SIG-M5 (cell line): Measurements from ENCODE around the gene PTPRB.

Source experiments
- DNase-seq: peaks from one replicate; lab custom pipeline; 2025; lab: John Stamatoyannopoulos, UW

PTPRB gene

DNA sequence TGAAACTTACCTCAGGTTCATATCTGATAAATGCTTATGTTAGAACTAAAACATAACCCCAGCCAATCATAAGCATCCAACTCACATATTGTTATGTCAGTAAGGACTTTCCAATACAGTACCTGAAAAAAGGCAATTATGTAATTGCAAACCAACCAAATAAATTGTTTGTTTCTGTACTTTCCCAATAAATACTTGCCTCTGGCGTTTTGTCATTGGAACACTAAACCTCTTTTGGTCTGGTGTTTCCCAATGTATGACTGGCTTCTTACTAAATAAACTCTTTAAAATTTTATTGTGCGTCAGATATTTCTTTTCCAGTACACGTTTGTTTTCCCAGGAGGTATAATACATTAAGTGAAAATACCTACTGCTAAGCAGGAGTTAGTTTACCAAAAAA is 6.7 kb upstream of the PTPRB start:
- no peak for DNase-seq

DNA sequence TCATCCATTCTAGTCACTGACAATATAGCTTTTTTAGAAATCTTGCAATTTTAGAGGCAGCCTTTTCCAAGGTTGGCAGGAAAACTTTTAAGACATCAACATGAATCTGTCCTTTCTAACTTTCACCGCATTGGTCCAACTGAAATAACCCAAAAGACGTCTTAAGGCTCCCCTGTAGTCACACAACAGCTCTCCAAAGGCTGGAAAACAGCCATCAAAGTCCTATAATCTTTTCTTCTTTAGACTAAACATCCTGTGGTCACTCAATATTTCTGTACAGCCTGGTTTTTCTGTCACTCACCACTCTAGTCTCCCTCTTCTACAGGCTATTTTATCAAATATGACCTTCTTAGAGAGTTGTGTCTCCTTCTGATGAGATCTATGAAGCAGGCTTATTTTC is 4.5 kb upstream of the PTPRB start:
- no peak for DNase-seq

- DNase-seq, result no peak
These were observed 3.7 kb upstream of the PTPRB start for GRCh38 chr12:70640901-70641300.

- DNase-seq, result no peak
These were observed 2.3 kb upstream of the PTPRB start for GRCh38 chr12:70639535-70639934.

DNA sequence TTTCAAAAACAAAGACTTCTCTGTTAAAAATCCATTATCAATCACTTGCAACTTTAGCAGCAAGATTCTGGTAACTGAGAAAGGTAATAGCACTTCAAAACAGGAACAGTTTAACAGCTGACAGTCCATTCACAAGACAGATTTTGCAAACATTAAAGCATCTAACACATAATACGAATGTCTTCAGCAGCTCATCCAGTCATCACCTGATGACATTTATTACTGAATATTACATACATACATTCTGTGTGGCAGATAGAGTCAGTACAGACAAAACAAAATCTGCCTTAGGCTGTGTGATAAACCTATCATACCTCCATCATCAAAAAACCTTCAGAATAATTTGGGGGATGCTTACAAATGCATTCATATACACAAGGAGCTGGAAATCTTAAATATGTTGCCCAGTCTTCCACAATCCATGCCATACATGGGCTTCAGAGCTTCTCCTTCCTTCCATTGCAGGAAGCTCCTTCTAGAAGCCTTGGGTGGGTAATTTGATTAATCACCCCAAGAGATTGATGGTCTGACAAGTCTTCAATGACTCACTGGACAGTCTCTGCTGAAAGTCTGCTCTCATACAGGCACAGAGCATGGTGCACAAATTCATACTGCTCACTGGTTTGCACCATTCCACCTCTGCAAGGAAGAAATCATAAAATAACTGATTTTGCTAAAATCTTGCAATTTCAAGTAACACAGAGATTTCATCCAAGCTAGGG is 1.6 kb upstream of the PTPRB start:
- DNase-seq, result no peak

- no peak for DNase-seq
These were observed 1.5 kb downstream of the PTPRB start for GRCh38 chr12:70635755-70636154.

DNA sequence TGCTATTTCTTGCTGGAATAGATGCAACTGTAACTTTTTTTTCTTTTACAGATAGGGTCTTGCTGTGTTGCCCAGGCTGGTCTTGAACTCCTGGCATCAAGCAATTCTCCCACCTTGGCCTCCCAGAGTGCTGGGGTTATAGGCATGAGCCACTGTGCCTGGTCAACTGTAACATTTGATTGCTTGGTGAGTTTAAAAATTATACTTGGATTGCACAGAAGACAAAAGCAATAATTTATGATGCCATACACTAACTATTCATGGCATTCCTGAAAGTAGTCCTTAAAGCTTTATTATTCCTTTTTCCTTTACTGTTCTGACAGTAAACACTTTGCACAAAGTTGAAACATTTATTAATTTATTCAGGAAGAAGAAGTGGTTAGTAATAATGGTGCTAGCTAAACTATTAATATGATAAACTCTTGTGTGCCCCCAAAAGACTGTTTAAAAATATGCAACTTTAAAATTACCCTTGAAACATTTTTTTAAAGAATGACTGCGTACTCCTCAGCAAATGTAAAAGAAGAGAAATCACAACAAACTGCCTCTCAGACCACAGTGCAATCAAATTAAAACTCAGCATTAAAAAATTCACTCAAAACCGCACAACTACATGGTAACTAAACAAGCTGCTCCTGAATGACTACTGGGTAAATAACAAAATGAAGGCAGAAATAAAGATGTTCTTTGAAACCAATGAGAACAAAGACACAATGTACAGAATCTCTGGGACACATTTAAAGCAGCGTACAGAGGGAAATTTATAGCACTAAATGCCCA is 8.3 kb downstream of the PTPRB start:
- no peak for DNase-seq

DNA sequence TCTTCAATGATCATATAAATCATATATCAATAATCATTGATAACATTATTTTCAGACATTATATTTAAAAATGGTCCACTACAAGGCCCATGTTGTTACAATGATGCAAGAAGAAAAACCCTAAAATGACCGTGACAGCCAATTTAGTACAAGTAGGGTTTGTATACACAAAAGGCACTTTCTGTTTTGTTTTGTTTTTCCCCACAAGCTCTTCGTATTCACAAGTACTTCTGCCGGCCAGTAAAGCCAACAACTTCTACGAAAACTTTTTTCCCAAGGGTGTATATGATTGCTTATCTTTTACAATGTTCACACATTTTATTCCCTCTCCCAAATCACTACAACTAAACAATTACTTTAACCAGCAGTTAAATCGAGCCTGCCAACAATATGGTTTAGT is 9.6 kb downstream of the PTPRB start:
- no peak for DNase-seq

GRCh38 chr12:70626180-70626579 is 11.0 kb downstream of the PTPRB start:
- no peak for DNase-seq

DNA sequence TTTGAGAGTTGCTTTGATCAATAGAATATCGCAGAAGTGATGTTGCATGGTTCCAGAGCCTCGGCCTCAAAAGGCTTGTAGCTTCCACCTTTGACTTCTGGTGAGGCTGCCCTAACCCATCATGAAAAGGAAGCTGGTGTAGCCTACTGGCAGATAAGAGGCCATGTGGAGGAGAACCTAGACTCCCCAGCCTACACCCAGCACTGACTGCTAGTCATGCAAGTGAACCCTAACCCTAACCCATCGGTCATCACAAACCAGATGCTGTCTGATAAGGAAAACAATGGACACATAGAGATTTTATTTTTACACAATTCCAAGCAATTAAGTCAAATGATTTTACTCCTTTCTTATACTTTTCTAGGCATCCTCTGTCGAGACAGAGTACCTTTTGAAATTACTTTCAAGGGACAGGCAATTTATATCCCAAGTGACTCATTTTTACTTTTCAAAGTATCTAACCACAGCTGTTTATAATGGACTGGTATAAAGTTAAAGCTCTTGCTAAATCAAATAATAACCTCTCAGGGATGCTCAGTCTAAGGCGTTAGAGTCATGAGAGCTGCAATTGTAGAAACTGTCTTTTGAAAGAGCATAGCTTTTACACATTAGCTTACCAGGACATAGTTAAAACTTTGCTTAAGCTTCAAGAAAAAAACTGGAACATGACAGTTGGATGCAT is 17.6 kb downstream of the PTPRB start:
- no peak for DNase-seq

DNA sequence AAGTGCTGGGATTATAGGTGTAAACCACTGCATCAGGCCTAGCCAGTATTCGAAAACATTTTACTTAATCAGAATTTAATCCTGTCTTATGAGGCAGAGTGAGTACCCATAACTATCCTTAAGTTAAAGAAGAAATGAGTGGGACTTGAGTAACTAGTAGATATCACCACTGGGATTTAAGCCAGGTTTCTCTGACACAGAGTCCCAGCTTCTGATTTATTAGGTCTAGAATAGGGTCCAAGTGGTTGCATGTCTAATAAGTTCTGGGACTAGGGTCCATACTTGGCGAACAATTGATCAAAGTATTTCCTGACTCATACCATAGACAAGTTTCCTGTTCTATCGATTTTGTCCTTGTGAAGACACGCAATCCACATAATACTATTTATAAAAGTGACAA is 18.9 kb downstream of the PTPRB start:
- no peak for DNase-seq

DNA sequence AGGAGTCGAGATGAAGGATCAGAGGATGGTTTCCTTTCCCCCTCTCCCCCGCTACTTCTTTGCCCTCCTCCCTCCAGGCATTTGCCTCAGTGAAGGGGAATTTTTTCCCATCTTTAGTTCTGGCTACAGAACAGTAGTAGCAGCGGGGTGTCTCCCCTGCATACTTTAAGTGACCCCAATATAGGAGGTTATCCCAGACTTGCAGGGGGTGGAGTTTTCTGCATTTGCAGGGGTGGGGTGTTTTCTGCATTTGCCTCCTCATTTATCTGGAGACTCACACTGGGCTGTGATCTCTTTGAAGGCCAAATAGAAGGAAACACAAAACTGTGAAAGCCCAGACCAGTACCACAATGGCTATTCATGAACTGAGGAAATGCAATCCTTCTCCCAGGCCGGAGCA is 19.8 kb downstream of the PTPRB start:
- no peak for DNase-seq

DNA sequence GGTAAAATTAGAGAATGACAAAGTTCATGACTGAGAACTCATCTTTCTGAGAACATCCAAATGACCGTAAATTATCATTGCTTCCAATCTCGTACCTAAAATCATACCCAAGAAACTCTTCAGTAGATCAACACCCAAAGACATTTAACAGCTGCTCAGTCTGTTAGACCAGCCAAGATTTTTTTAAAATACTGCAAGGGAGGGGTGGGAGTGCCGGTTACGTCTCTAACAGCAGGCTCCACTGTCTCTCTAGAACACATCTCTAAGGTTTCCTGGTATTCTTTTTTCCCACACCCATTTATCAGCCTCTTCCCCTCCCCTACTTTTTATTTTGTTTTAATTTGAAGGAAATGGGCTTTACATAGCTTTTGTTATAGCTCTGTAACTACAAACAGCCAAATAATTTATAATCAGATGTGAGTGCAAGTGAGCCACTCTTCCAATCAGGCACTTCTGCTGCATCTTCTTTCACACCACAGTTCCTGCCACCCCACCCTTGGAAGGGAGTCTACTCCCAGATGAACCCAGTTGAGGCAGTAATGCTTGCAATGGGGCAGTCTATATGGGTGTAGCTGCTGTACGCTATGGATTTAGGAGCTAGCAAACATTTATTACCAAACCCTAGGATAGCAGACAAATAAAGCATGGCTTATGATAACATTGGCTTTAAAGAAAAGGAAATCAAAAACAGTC is 21.9 kb downstream of the PTPRB start:
- DNase-seq, result no peak

DNA sequence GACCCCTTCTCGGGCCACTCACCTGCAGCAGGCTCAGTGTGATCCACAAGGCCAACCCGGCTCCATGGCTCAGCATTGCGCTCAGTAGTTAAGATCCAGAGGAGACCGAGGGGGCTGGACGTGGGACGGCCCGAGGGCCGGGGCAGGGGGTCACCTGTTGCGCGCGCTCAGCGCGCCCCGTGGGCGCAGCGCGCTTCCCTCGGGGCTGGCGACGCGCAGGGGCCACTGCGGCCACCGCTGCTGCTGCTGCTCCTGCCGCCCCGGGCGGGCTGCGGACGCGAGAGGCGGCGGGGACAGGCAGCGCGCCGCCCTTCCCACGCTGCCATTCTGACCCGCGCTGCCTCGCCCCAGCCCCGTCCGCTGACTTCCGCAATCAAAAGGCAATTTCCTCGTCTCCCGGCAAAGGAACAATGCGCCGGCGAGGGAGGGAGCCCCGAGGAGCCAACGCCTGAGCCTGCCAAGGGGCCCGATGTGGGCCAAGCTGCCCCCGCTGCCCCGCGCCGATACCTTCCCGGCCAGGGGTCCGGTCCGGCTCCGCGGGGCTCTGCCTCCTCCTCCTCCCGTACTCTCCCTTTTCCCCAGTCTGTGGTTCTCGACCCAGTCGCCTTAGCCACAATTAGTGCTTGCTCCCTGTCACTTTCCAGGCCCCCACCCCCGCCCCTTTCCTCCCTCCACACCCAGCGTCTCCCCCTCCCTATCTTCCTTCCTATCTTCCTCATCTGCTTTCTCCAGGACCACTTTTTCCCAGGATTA is 27.3 kb downstream of the PTPRB start:
- DNase-seq, result no peak

GRCh38 chr12:70609203-70609602 is 28.0 kb downstream of the PTPRB start:
- DNase-seq, result no peak

- DNase-seq, result no peak
These were observed 29.0 kb downstream of the PTPRB start for GRCh38 chr12:70608184-70608583.

DNA sequence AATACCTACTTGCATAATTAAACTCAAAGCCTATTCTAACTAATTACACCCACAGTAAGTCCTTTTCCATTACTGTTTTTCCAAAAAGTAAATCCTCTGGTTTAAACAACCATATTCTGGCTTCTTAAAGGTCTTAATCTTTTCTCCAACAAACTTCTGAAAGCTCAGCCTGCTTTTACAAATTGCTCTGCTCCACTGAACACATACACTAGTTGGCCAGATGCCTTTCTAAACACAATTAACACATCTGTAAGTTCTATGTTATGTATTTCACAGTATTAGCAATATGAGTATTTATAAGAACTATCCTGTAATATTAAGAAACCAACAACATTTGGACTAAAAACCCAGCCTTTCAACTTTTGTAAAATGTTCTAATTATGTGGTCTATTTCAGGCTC is 30.1 kb downstream of the PTPRB start:
- DNase-seq, result no peak

- DNase-seq, result no peak
These were observed 31.3 kb downstream of the PTPRB start for GRCh38 chr12:70605976-70606375.

DNA sequence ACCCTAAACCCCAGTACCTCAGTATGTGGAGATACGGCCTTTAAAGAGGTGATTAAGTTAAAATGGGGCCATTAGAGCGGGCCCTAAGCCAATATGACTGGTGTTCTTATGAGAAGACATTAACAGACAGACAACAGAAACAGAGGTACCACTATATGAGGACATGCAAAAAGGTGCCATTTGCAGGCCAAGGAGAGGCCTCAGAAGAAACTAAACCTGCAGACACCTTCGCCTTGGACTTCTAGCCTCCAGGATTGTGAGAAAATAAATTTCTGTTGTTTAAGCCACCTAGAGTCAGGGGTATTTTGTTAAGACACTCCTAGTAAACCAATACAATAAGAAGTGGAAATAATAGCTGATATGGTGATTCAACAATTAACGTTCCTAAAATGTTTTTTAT is 32.6 kb downstream of the PTPRB start:
- no peak for DNase-seq

DNA sequence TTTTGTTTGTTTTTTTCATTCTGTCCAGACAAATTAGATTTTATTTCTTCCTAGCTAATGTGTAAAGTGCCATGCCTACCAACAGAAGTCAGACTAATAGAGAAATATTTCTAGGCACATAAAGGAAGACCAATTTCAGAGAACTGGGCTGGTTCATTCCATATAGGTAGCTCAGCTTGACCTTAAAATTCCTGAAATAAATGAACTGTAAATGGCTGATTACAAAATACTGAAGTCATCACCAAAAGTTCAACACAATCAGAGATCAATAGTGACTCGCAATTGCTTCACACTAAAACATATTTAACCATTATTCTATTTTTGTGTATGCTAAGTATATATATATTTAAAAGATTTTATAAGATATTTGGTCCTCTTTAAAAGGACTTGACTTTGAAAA is 34.2 kb downstream of the PTPRB start:
- DNase-seq, result no peak

GRCh38 chr12:70598467-70599193 is 38.6 kb downstream of the PTPRB start:
- no peak for DNase-seq
